Natural killer cell (primary cell): Measurements from ENCODE around the gene POLE3. TPM values are rescaled to one million over a fixed set of nuclear protein-coding genes. Genes with fewer than 3 reads are reported as not detected.

Experiments
- ATAC-seq, 3 donors: fragments of 150-1000 bp in 2 of 3; fragments of 200-7000 bp in 1 of 3; cut with Tn5 transposase; 1 replicate in 1 of 3; 2 replicates in 2 of 3; pipeline ENCODE4 v1.10.0; 2021; ENCODE audit warnings: mild to moderate bottlenecking in 2 of 3, moderate library complexity in 2 of 3
- DNase-seq, 2 donors: peaks; one replicate each; pipeline versions ENCODE4 v3.0.0 to v3.0.0-alpha.2; 2013 to 2021; ENCODE audit warnings: mixed read lengths in 1 of 2
- H3K27ac ChIP-seq: one replicate; pipeline ENCODE4 v1.5.1; 2013; ENCODE audit warnings: mild to moderate bottlenecking, low read length
- H3K27me3 ChIP-seq: one replicate; pipeline ENCODE4 v1.6.1; 2013; ENCODE audit warnings: low read length; ENCODE audit not compliant: control insufficient read depth, insufficient read depth
- H3K36me3 ChIP-seq: one replicate; pipeline ENCODE4 v1.6.1; 2013; ENCODE audit warnings: low read length; ENCODE audit not compliant: control insufficient read depth, insufficient read depth
- H3K4me1 ChIP-seq: one replicate; pipeline ENCODE4 v1.6.1; 2013; ENCODE audit warnings: low read length; ENCODE audit not compliant: control insufficient read depth, insufficient read depth
- H3K4me3 ChIP-seq: one replicate; pipeline ENCODE4 v1.5.1; 2013; ENCODE audit warnings: low read length
- H3K9me3 ChIP-seq: one replicate; pipeline ENCODE4 v1.6.1; 2013; ENCODE audit warnings: low read length; ENCODE audit not compliant: control insufficient read depth, insufficient read depth
- H3K27ac Mint-ChIP-seq, 2 donors: one replicate each; pipeline ENCODE4 v1.8.0; 2022; ENCODE audit warnings: mild to moderate bottlenecking in 2 of 2, mixed read lengths in 2 of 2, moderate library complexity in 1 of 2
- H3K27me3 Mint-ChIP-seq, 2 donors: one replicate each; pipeline ENCODE4 v1.8.0; 2022; ENCODE audit warnings: low read depth in 2 of 2, mixed read lengths in 2 of 2
- H3K36me3 Mint-ChIP-seq: one replicate; pipeline ENCODE4 v1.8.0; 2022; ENCODE audit warnings: mixed read lengths
- H3K4me1 Mint-ChIP-seq, 2 donors: one replicate each; pipeline ENCODE4 v1.8.0; 2022; ENCODE audit warnings: mixed read lengths in 2 of 2
- H3K4me3 Mint-ChIP-seq: one replicate; pipeline ENCODE4 v1.8.0; 2022; ENCODE audit warnings: mild to moderate bottlenecking, moderate library complexity, mixed read lengths
- H3K9me3 Mint-ChIP-seq, 2 donors: one replicate each; pipeline ENCODE4 v1.8.0; 2022; ENCODE audit warnings: mixed read lengths in 2 of 2
- CTCF ChIP-seq: fragments of 200-600 bp; IDR thresholded peaks from one replicate; pipeline ENCODE4 v1.8.0; 2022; ENCODE audit warnings: antibody characterized with exemption
- WGBS: methylation state at CpG from one replicate; pipeline ENCODE4 v1.1.7; 2013; ENCODE audit warnings: missing lambda C conversion rate; ENCODE audit not compliant: insufficient coverage; 5-methylcytosine and 5-hydroxymethylcytosine counted together
- intact Hi-C: fragments of 100-400 bp; cut with micrococcal nuclease; formaldehyde crosslinking; loops from one replicate; pipeline ENCODE4 v1.14.2; 2022
- total RNA-seq, 4 donors: library from RNA; stranded (reverse); fragments of 120-200 nt in 1 of 4; gene quantifications; one replicate each; pipeline versions ENCODE4 v1.2.3 to v1.2.4, GENCODE V29; 2013 to 2022

The POLE3 gene
- total RNA-seq, 3 donors from 2014 or later (not counting 1 experiment from before 2014, with no cell fraction given): 59.2 to 66.7 (median 62.2) TPM

DNA sequence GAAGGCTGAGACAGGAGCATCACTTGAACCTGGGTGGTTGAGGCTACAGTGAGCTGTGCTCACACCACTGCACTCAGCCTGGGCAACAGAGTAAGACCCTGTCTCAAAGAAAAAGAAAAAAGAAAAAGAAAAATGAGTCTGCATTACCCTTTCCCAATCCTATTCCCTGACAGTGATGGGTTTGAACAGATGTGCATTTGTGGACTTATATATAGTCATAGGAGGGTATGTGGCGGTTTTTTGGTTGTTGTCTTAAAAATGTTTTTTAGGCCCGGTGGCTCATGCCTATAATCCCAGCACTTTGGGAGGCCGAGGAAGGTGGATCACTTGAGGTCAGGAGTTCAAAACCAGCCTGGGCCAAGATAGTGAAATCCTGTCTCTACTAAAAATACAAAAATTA, 47.1 kb downstream of the POLE3 start:
- Histone ChIP-seq H3K36me3 (no peaks in the 10 kb centered on the region), H3K27me3 (no peaks in the 10 kb centered on the region), H3K9me3 (no peaks in the 10 kb centered on the region), H3K4me3 (no peak overlapping the region), H3K4me1 (no peaks in the 10 kb centered on the region), H3K27ac (no peak overlapping the region)
- H3K9me3 Mint-ChIP-seq: no peaks in the 10 kb centered on the region
- no peak for DNase-seq
- no peak overlapping the region for H3K4me3 Mint-ChIP-seq
- no peaks in the 10 kb centered on the region for H3K36me3 Mint-ChIP-seq
- no peaks in the 10 kb centered on the region for H3K27me3 Mint-ChIP-seq
- no peak overlapping the region for H3K27ac Mint-ChIP-seq
- TF ChIP-seq CTCF: no peak
- no peaks in the 10 kb centered on the region for H3K4me1 Mint-ChIP-seq
- no peak for ATAC-seq
- intact Hi-C loops: no loop called here
- 97% methylated on average over 3 of the region's 3 CpGs for WGBS

DNA sequence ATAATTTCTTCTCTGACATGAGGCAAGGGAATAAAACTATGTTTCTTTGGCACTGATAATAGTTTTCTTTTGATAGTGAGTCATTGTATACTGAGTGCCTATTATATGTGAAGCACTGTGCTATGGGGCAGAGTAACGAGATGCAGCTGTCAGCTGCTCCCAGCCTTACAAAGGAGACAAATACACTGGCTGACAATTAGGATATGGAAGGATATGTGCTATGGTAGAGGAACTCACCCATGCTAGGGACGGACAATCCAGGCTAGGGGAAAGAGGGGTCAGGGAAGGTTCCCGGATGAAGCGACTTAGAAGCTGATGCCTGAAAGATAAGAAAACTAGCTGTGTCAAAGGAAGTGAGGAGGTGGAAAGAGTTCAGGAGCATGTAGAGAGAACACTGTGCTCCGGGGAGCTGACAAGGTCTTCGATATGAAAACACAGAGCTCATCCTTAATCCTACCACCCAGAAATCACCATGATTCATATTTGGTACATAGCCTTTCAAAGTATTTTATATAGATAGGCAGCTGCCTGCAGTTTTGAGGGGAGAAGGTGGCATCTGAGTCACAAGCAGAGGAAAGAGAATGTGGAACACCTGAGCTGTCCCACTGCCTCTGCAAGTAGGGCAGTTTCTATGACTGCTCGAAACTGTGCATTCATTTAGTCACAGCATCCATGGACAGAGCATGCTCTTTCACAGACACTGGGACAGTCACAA, 49.0 kb downstream of the POLE3 start:
- Histone ChIP-seq H3K4me3 (no peak overlapping the region), H3K4me1 (no peaks in the 10 kb centered on the region), H3K9me3 (no peaks in the 10 kb centered on the region), H3K27me3 (no peaks in the 10 kb centered on the region), H3K27ac (no peak overlapping the region), H3K36me3 (no peaks in the 10 kb centered on the region)
- 84% methylated on average over 5 of the region's 7 CpGs for WGBS
- intact Hi-C loops: no loop called here
- no peak for ATAC-seq
- no peaks in the 10 kb centered on the region for H3K36me3 Mint-ChIP-seq
- no peak for TF ChIP-seq CTCF
- no peak overlapping the region for H3K4me3 Mint-ChIP-seq
- H3K9me3 Mint-ChIP-seq: no peaks in the 10 kb centered on the region
- H3K4me1 Mint-ChIP-seq: no peaks in the 10 kb centered on the region
- no peaks in the 10 kb centered on the region for H3K27me3 Mint-ChIP-seq
- peak overlapping the region in 1 of 2 donors; percentile 7 for H3K27ac Mint-ChIP-seq
- DNase-seq: no peak

- intact Hi-C loops: no loop called here
- H3K4me3 Mint-ChIP-seq: no peak overlapping the region
- H3K4me3 ChIP-seq: no peak overlapping the region
These were observed 50.1 kb downstream of the POLE3 start for GRCh38 chr9:113360242-113360842.

More at GRCh38 chr9:113360242-113360842, 50.1 kb downstream of the POLE3 start:
- Histone ChIP-seq H3K4me1 (no peaks in the 10 kb centered on the region), H3K9me3 (no peaks in the 10 kb centered on the region), H3K27ac (no peak overlapping the region), H3K27me3 (no peaks in the 10 kb centered on the region), H3K36me3 (no peaks in the 10 kb centered on the region)
- 95% methylated on average over 15 of the region's 15 CpGs for WGBS
- no peaks in the 10 kb centered on the region for H3K27me3 Mint-ChIP-seq
- H3K36me3 Mint-ChIP-seq: no peaks in the 10 kb centered on the region
- no peak for TF ChIP-seq CTCF
- H3K4me1 Mint-ChIP-seq: no peaks in the 10 kb centered on the region
- DNase-seq (no peak), ATAC-seq (no peak)
- no peak overlapping the region for H3K27ac Mint-ChIP-seq
- no peaks in the 10 kb centered on the region for H3K9me3 Mint-ChIP-seq
